HepG2 (cell line): ENCODE data around the gene CDC42BPG. TPM values are rescaled to one million over a fixed set of nuclear protein-coding genes. Genes with fewer than 3 reads are reported as not detected.

Experiments used
- AFF4 ChIP-seq: sonication (generic); formaldehyde crosslinking; IDR thresholded peaks from 2 replicates; pipeline ENCODE4 v1.4.0; 2020; ENCODE audit warnings: missing genetic modification reagents
- IRF1 ChIP-seq: sonication (generic); formaldehyde crosslinking; IDR thresholded peaks from 2 replicates; pipeline ENCODE4 v1.4.0; 2020; ENCODE audit warnings: low read depth, mild to moderate bottlenecking, missing genetic modification reagents
- LRRFIP1 ChIP-seq: sonication (generic); formaldehyde crosslinking; conservative IDR thresholded peaks from 2 replicates; pipeline ENCODE4 v1.4.0; 2020; ENCODE audit warnings: missing genetic modification reagents
- SMAD1 ChIP-seq: sonication (generic); formaldehyde crosslinking; IDR thresholded peaks from 2 replicates; pipeline ENCODE4 v1.4.0; 2020; ENCODE audit warnings: missing genetic modification reagents, low read depth, mild to moderate bottlenecking, borderline replicate concordance
- ZNF143 ChIP-seq: sonication (generic); formaldehyde crosslinking; IDR thresholded peaks from 2 replicates; pipeline ENCODE4 v1.4.0; 2020; ENCODE audit warnings: missing genetic modification reagents
- ZNF703 ChIP-seq: sonication (generic); formaldehyde crosslinking; IDR thresholded peaks from 2 replicates; pipeline ENCODE4 v1.5.1; 2020; ENCODE audit warnings: missing genetic modification reagents, mild to moderate bottlenecking, moderate library complexity, borderline replicate concordance
- polyA plus RNA-seq, 8 experiments: library from polyadenylated mRNA; depleted of rRNA in 3 of 8; stranded (reverse) in 7 of 8; unstranded in 1 of 8; fragments of >200 nt; fragmentation: Illumina TruSeq in 4 of 8; extraction: Trizol in 4 of 8; gene quantifications; 2 replicates each; pipeline versions ENCODE4 v1.2.1 to v1.2.3, GENCODE V29; 2011 to 2016; ENCODE audit warnings: low read depth in 4 of 8, missing spikeins in 1 of 8, mixed read lengths in 1 of 8; ENCODE audit not compliant: insufficient read depth in 1 of 8
- total RNA-seq, 5 experiments: library from RNA; depleted of rRNA; stranded (reverse); fragments of >200 nt; fragmentation: Illumina TruSeq; extraction: Trizol; gene quantifications; 2 replicates each; pipeline ENCODE4 v1.2.3, GENCODE V29; 2016; ENCODE audit warnings: low read depth in 1 of 5
- TF ChIP-seq, protein P1 (sequence below): sonication (generic); formaldehyde crosslinking; IDR thresholded peaks from 2 replicates; pipeline ENCODE4 v1.5.1; 2020; ENCODE audit warnings: mild to moderate bottlenecking, missing genetic modification reagents, borderline replicate concordance
- TF ChIP-seq, protein P2 (sequence below): IDR thresholded peaks from 2 replicates; pipeline ENCODE4 v1.4.0; 2020; ENCODE audit warnings: mild to moderate bottlenecking, missing genetic modification reagents

CDC42BPG gene
- total and polyA plus RNA-seq, 2 of the 13 experiments (the other 11 are each of a cell fraction or from before 2014, with no cell fraction given): 0.55 to 1.4 TPM

GRCh38 chr11:64885367-64886286, 41.2 kb upstream of the CDC42BPG start (continued):
- no peak for TF ChIP-seq LRRFIP1
- no peak for TF ChIP-seq ZNF143
- TF ChIP-seq ZNF703: no peak
- no peak for TF ChIP-seq IRF1
- TF ChIP-seq, protein P1, sequence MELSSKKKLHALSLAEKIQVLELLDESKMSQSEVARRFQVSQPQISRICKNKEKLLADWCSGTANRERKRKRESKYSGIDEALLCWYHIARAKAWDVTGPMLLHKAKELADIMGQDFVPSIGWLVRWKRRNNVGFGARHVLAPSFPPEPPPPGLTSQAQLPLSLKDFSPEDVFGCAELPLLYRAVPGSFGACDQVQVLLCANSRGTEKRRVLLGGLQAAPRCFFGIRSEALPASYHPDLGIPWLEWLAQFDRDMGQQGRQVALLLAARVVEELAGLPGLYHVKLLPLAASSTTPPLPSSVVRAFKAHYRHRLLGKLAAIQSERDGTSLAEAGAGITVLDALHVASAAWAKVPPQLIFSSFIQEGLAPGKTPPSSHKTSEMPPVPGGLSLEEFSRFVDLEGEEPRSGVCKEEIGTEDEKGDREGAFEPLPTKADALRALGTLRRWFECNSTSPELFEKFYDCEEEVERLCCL (CRISPR knock-in tag): no peak
- TF ChIP-seq, protein P2, sequence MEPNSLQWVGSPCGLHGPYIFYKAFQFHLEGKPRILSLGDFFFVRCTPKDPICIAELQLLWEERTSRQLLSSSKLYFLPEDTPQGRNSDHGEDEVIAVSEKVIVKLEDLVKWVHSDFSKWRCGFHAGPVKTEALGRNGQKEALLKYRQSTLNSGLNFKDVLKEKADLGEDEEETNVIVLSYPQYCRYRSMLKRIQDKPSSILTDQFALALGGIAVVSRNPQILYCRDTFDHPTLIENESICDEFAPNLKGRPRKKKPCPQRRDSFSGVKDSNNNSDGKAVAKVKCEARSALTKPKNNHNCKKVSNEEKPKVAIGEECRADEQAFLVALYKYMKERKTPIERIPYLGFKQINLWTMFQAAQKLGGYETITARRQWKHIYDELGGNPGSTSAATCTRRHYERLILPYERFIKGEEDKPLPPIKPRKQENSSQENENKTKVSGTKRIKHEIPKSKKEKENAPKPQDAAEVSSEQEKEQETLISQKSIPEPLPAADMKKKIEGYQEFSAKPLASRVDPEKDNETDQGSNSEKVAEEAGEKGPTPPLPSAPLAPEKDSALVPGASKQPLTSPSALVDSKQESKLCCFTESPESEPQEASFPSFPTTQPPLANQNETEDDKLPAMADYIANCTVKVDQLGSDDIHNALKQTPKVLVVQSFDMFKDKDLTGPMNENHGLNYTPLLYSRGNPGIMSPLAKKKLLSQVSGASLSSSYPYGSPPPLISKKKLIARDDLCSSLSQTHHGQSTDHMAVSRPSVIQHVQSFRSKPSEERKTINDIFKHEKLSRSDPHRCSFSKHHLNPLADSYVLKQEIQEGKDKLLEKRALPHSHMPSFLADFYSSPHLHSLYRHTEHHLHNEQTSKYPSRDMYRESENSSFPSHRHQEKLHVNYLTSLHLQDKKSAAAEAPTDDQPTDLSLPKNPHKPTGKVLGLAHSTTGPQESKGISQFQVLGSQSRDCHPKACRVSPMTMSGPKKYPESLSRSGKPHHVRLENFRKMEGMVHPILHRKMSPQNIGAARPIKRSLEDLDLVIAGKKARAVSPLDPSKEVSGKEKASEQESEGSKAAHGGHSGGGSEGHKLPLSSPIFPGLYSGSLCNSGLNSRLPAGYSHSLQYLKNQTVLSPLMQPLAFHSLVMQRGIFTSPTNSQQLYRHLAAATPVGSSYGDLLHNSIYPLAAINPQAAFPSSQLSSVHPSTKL: peak; percentile 86
- TF ChIP-seq SMAD1 (CRISPR knock-in tag): no peak
- TF ChIP-seq AFF4 (CRISPR knock-in tag): no peak
